ENCODE measurements around the gene TRIM38. TPM values are rescaled to one million over a fixed set of nuclear protein-coding genes. Genes with fewer than 3 reads are reported as not detected.

TRIM38 gene
- total and polyA plus RNA-seq, 2 of the 13 experiments (the other 11 are each of a cell fraction or from before 2014, with no cell fraction given): 2.5 to 3.1 TPM

DNA sequence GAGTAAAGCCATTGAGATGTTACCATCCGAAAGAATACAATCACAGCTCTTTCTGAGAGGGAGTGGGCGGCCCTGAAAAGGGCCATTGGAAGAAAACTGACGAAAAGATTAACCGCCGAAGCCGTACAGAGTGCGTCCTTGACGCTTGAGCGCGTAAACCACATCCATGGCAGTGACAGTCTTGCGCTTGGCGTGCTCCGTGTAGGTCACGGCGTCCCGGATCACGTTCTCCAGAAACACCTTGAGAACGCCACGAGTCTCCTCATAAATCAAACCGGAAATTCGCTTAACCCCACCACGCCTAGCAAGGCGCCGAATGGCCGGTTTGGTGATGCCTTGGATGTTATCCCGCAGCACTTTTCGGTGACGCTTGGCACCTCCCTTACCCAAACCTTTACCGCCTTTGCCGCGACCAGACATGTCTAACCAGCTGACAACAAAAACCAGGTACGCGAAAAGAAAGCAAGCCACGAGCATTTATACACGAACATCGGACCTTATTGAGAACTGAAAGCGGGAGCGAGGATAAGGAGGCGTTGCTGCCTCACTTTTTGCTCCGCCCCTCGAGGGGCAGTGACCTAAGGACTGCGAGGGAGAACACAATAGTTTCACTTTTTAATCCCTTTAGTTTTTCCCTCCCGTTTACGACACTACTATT lies 64.4 kb downstream of the TRIM38 start (continued):
- TF ChIP-seq SRSF4 (IDR thresholded peaks at IDR 0.05; ENCODE audit: low read depth, low read length, poor library complexity, severe bottlenecking) (no peak), ZNF746 (CRISPR knock-in tag; IDR thresholded peaks at IDR 0.05) (0 out of 2 replicates have a peak, but pooled peaks have one; percentile 53), SCMH1 (CRISPR knock-in tag; IDR thresholded peaks at IDR 0.05; ENCODE audit: borderline replicate concordance) (no peak), NCOA5 (CRISPR knock-in tag; IDR thresholded peaks at IDR 0.05) (peak; percentile 96), FOXA3 (CRISPR knock-in tag; IDR thresholded peaks at IDR 0.05) (peak; percentile 74), KDM3A (CRISPR knock-in tag; IDR thresholded peaks at IDR 0.05; ENCODE audit: low read depth) (peak; percentile 84; the same call in 1 of the 2 replicates), ZNF24 (IDR thresholded peaks at IDR 0.05) (0 out of 2 replicates have a peak, but pooled peaks have one; percentile 15), HDAC2 (CRISPR knock-in tag; IDR thresholded peaks at IDR 0.05) (peak; percentile 89), ZNF382 (CRISPR knock-in tag; IDR thresholded peaks at IDR 0.05; ENCODE audit: borderline replicate concordance) (no peak), ZBTB7B (CRISPR knock-in tag; IDR thresholded peaks at IDR 0.05) (peak; percentile 67), NR1H2 (CRISPR knock-in tag; IDR thresholded peaks at IDR 0.05; ENCODE audit: borderline replicate concordance, low read depth) (peak; percentile 70; the same call in 1 of the 2 replicates), MAF1 (CRISPR knock-in tag; IDR thresholded peaks at IDR 0.05; ENCODE audit: borderline replicate concordance) (no peak), ZNF292 (CRISPR knock-in tag; IDR thresholded peaks at IDR 0.05; ENCODE audit: borderline replicate concordance, low read depth) (no peak), RBAK (CRISPR knock-in tag; IDR thresholded peaks at IDR 0.05) (peak; percentile 65; the same call in 1 of the 2 replicates), SMYD3 (CRISPR knock-in tag; IDR thresholded peaks at IDR 0.05) (peak; percentile 99), ZNF362 (CRISPR knock-in tag; IDR thresholded peaks at IDR 0.05; ENCODE audit: borderline replicate concordance) (no peak), REL (CRISPR knock-in tag; conservative IDR thresholded peaks at IDR 0.05) (peak; percentile 88), ZSCAN9 (CRISPR knock-in tag; IDR thresholded peaks at IDR 0.05; ENCODE audit: borderline replicate concordance) (peak; percentile 98)
- TF ChIP-seq, protein P1, sequence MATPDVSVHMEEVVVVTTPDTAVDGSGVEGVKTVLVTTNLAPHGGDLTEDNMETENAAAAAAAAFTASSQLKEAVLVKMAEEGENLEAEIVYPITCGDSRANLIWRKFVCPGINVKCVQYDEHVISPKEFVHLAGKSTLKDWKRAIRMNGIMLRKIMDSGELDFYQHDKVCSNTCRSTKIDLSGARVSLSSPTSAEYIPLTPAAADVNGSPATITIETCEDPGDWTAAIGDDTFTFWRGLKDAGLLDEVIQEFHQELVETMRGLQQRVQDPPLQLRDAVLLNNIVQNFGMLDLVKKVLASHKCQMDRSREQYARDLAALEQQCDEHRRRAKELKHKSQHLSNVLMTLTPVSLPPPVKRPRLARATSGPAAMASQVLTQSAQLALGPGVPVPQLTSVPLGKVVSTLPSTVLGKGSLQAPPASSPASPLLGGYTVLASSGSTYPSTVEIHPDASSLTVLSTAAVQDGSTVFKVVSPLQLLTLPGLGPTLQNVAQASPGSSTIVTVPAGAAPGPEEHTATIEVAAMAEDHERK (CRISPR knock-in tag; IDR thresholded peaks at IDR 0.05; ENCODE audit: low read depth): 0 out of 2 replicates have a peak, but pooled peaks have one; percentile 40
- TF ChIP-seq, protein P2, sequence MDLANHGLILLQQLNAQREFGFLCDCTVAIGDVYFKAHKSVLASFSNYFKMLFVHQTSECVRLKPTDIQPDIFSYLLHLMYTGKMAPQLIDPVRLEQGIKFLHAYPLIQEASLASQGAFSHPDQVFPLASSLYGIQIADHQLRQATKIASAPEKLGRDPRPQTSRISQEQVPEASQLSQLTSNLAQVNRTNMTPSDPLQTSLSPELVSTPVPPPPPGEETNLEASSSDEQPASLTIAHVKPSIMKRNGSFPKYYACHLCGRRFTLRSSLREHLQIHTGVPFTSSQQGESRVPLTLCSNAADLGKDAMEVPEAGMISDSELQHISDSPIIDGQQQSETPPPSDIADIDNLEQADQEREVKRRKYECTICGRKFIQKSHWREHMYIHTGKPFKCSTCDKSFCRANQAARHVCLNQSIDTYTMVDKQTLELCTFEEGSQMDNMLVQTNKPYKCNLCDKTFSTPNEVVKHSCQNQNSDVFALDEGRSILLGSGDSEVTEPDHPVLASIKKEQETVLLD (CRISPR knock-in tag; IDR thresholded peaks at IDR 0.05; ENCODE audit: low read depth): peak; percentile 68
- TF ChIP-seq, protein P3, sequence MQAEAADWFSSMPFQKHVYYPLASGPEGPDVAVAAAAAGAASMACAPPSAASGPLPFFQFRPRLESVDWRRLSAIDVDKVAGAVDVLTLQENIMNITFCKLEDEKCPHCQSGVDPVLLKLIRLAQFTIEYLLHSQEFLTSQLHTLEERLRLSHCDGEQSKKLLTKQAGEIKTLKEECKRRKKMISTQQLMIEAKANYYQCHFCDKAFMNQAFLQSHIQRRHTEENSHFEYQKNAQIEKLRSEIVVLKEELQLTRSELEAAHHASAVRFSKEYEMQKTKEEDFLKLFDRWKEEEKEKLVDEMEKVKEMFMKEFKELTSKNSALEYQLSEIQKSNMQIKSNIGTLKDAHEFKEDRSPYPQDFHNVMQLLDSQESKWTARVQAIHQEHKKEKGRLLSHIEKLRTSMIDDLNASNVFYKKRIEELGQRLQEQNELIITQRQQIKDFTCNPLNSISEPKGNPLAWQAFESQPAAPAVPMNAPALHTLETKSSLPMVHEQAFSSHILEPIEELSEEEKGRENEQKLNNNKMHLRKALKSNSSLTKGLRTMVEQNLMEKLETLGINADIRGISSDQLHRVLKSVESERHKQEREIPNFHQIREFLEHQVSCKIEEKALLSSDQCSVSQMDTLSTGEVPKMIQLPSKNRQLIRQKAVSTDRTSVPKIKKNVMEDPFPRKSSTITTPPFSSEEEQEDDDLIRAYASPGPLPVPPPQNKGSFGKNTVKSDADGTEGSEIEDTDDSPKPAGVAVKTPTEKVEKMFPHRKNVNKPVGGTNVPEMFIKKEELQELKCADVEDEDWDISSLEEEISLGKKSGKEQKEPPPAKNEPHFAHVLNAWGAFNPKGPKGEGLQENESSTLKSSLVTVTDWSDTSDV (CRISPR knock-in tag; IDR thresholded peaks at IDR 0.05): 0 out of 2 replicates have a peak, but pooled peaks have one; percentile 57
- TF ChIP-seq, protein P4, sequence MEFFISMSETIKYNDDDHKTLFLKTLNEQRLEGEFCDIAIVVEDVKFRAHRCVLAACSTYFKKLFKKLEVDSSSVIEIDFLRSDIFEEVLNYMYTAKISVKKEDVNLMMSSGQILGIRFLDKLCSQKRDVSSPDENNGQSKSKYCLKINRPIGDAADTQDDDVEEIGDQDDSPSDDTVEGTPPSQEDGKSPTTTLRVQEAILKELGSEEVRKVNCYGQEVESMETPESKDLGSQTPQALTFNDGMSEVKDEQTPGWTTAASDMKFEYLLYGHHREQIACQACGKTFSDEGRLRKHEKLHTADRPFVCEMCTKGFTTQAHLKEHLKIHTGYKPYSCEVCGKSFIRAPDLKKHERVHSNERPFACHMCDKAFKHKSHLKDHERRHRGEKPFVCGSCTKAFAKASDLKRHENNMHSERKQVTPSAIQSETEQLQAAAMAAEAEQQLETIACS (CRISPR knock-in tag; IDR thresholded peaks at IDR 0.05): peak; percentile 63; the same call in 1 of the 2 replicates
